ENCODE data around the gene VAV3. TPM values are rescaled to one million over a fixed set of nuclear protein-coding genes. Genes with fewer than 3 reads are reported as not detected.

VAV3 gene
- total and polyA plus RNA-seq, 2 donors from 2014 or later = 61.6 to 87.5 TPM

- Histone ChIP-seq H3K9ac (ENCODE audit: low read length in 3 of 3) (no peak overlapping the region), H3K27ac (ENCODE audit: low read depth in 2 of 2, low read length in 2 of 2) (no peak overlapping the region), H3K27me3 (ENCODE audit: control insufficient read depth, insufficient read depth, low read length) (no peaks in the 10 kb centered on the region), H3K9me3 (ENCODE audit: control insufficient read depth in 2 of 3, insufficient read depth in 1 of 3, low read length in 3 of 3) (no peaks in the 10 kb centered on the region), H3K4me3 (ENCODE audit: low read length in 3 of 3) (no peak overlapping the region), H3K4me1 (ENCODE audit: control insufficient read depth in 2 of 3, insufficient read depth in 2 of 3, low read depth in 1 of 3, low read length in 3 of 3) (no peaks in the 10 kb centered on the region), H3K36me3 (ENCODE audit: control insufficient read depth in 2 of 3, insufficient read depth in 3 of 3, low read length in 3 of 3) (no peaks in the 10 kb centered on the region)
- DNase-seq (no peak), FAIRE-seq (no peak)
- TF ChIP-seq, protein P1, sequence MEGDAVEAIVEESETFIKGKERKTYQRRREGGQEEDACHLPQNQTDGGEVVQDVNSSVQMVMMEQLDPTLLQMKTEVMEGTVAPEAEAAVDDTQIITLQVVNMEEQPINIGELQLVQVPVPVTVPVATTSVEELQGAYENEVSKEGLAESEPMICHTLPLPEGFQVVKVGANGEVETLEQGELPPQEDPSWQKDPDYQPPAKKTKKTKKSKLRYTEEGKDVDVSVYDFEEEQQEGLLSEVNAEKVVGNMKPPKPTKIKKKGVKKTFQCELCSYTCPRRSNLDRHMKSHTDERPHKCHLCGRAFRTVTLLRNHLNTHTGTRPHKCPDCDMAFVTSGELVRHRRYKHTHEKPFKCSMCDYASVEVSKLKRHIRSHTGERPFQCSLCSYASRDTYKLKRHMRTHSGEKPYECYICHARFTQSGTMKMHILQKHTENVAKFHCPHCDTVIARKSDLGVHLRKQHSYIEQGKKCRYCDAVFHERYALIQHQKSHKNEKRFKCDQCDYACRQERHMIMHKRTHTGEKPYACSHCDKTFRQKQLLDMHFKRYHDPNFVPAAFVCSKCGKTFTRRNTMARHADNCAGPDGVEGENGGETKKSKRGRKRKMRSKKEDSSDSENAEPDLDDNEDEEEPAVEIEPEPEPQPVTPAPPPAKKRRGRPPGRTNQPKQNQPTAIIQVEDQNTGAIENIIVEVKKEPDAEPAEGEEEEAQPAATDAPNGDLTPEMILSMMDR (IDR thresholded peaks at IDR 0.05; ENCODE audit: borderline replicate concordance, extremely low read depth, insufficient read depth) = no peak
- intact Hi-C loops (cut with DNase I) = no loop called here
Measured at GRCh38 chr1:107829036-107829770, 135.8 kb downstream of the VAV3 start.

DNA sequence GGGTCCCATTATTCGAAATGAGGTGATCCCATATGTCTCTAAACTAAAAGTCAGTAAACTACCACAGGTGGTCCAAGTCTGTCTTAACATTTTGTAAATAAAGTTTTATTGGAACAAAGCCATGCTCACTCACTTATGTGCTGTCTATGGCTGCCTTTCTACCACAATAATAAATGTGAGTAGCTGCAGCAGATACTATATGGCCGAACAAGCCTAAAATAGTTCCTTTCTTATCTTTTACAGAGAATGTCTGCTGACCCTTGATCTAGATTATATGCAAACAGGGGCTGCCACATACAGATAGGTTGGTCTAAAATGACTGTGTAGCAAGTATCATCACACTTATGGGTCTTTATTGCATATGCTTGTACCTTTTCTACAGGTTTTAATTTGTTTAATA lies 140.0 kb downstream of the VAV3 start:
- Histone ChIP-seq H3K9ac (ENCODE audit: low read length in 3 of 3) (no peak overlapping the region), H3K9me3 (ENCODE audit: control insufficient read depth in 2 of 3, insufficient read depth in 1 of 3, low read length in 3 of 3) (no peaks in the 10 kb centered on the region), H3K4me3 (ENCODE audit: low read length in 3 of 3) (no peak overlapping the region), H3K4me1 (ENCODE audit: control insufficient read depth in 2 of 3, insufficient read depth in 2 of 3, low read depth in 1 of 3, low read length in 3 of 3) (no peaks in the 10 kb centered on the region), H3K27ac (ENCODE audit: low read depth in 2 of 2, low read length in 2 of 2) (no peak overlapping the region), H3K36me3 (ENCODE audit: control insufficient read depth in 2 of 3, insufficient read depth in 3 of 3, low read length in 3 of 3) (no peaks in the 10 kb centered on the region), H3K27me3 (ENCODE audit: control insufficient read depth, insufficient read depth, low read length) (no peaks in the 10 kb centered on the region)
- intact Hi-C loops (cut with DNase I) = no loop called here
- TF ChIP-seq, protein P1 (IDR thresholded peaks at IDR 0.05; ENCODE audit: borderline replicate concordance, extremely low read depth, insufficient read depth) = no peak
- FAIRE-seq (no peak), DNase-seq (no peak)

- TF ChIP-seq, protein P1 (IDR thresholded peaks at IDR 0.05; ENCODE audit: borderline replicate concordance, extremely low read depth, insufficient read depth) = no peak
- intact Hi-C loops (cut with DNase I) = no loop called here
- Histone ChIP-seq H3K36me3 (ENCODE audit: control insufficient read depth in 2 of 3, insufficient read depth in 3 of 3, low read length in 3 of 3) (no peaks in the 10 kb centered on the region), H3K4me1 (ENCODE audit: control insufficient read depth in 2 of 3, insufficient read depth in 2 of 3, low read depth in 1 of 3, low read length in 3 of 3) (no peaks in the 10 kb centered on the region), H3K27me3 (ENCODE audit: control insufficient read depth, insufficient read depth, low read length) (no peaks in the 10 kb centered on the region), H3K4me3 (ENCODE audit: low read length in 3 of 3) (no peak overlapping the region), H3K27ac (ENCODE audit: low read depth in 2 of 2, low read length in 2 of 2) (no peak overlapping the region), H3K9ac (ENCODE audit: low read length in 3 of 3) (no peak overlapping the region), H3K9me3 (ENCODE audit: control insufficient read depth in 2 of 3, insufficient read depth in 1 of 3, low read length in 3 of 3) (no peaks in the 10 kb centered on the region)
- no peak for DNase-seq
- FAIRE-seq = no peak
Measured at GRCh38 chr1:107821340-107821739, 143.6 kb downstream of the VAV3 start.
